IMR-90 (cell line): ENCODE data around the gene HOXA2. TPM values are rescaled to one million over a fixed set of nuclear protein-coding genes. Genes with fewer than 3 reads are reported as not detected.

ENCODE experiments used
- ATAC-seq: fragments of 200-7000 bp; cut with Tn5 transposase; 2 replicates; pipeline ENCODE4 v1.9.1; 2020; ENCODE audit warnings: low read depth, mild to moderate bottlenecking, moderate library complexity
- BruUV-seq: library from RNA; stranded (reverse); fragments of 400-500 nt; replicated peaks from 2 replicates; lab custom pipeline; 2021; lab: Mats Ljungman, UMichigan
- CTCF ChIA-PET: fragments of 300-600 bp; formaldehyde crosslinking; extraction: SDS; loops from one replicate; lab custom pipeline; 2021; ENCODE audit warnings: antibody characterized with exemption; lab: Yijun Ruan, JAX
- POLR2A ChIA-PET: fragments of 300-600 bp; sonication (Branson Sonifier 250); formaldehyde crosslinking; loops from one replicate; lab custom pipeline; 2022; ENCODE audit warnings: antibody characterized with exemption; ENCODE audit not compliant: unreplicated experiment; lab: Charles Lee
- DNase-seq: peaks from one replicate; pipeline ENCODE4 v3.0.0; 2013
- H2AFZ ChIP-seq: replicated peaks from 2 replicates; pipeline ENCODE3; 2013; ENCODE audit warnings: low read length, mild to moderate bottlenecking; ENCODE audit not compliant: poor library complexity
- H2AK5ac ChIP-seq: 2 replicates; pipeline ENCODE4 v1.6.1; 2013; ENCODE audit warnings: low read depth, low read length, inconsistent platforms
- H2AK9ac ChIP-seq: replicated peaks from 2 replicates; pipeline ENCODE3; 2013; ENCODE audit warnings: mild to moderate bottlenecking, low read depth, low read length, moderate library complexity; ENCODE audit not compliant: poor library complexity
- H2BK120ac ChIP-seq: 2 replicates; pipeline ENCODE4 v1.6.1; 2013; ENCODE audit warnings: low read depth, low read length, inconsistent platforms
- H2BK15ac ChIP-seq: 3 replicates; pipeline ENCODE4 v1.6.1; 2013; ENCODE audit warnings: low read depth, low read length, inconsistent platforms
- H2BK20ac ChIP-seq: 2 replicates; pipeline ENCODE4 v1.6.1; 2013; ENCODE audit warnings: low read depth, mild to moderate bottlenecking, inconsistent platforms, low read length, moderate library complexity
- H2BK5ac ChIP-seq: 2 replicates; pipeline ENCODE4 v1.6.1; 2013; ENCODE audit warnings: mild to moderate bottlenecking, low read depth, low read length, inconsistent platforms; ENCODE audit not compliant: poor library complexity, severe bottlenecking
- H3K14ac ChIP-seq: replicated peaks from 2 replicates; pipeline ENCODE4 v1.6.1; 2013; ENCODE audit warnings: low read depth, low read length, inconsistent platforms
- H3K18ac ChIP-seq: 2 replicates; pipeline ENCODE4 v1.6.1; 2013; ENCODE audit warnings: low read depth, low read length, control low read depth
- H3K23ac ChIP-seq: 2 replicates; pipeline ENCODE4 v1.6.1; 2013; ENCODE audit warnings: low read depth, low read length, inconsistent platforms
- H3K27ac ChIP-seq: 2 replicates; pipeline ENCODE4 v1.5.1; 2013; ENCODE audit warnings: mild to moderate bottlenecking, control low read depth, low read length; ENCODE audit not compliant: insufficient read depth
- H3K27me3 ChIP-seq: 2 replicates; pipeline ENCODE4 v1.6.1; 2013; ENCODE audit warnings: low read length; ENCODE audit not compliant: control insufficient read depth, insufficient read depth
- H3K36me3 ChIP-seq: 2 replicates; pipeline ENCODE4 v1.6.1; 2013; ENCODE audit warnings: low read length, mixed read lengths; ENCODE audit not compliant: control insufficient read depth, insufficient read depth
- H3K4ac ChIP-seq: 2 replicates; pipeline ENCODE4 v1.6.1; 2013; ENCODE audit warnings: low read depth, low read length, inconsistent platforms
- H3K4me1 ChIP-seq: 2 replicates; pipeline ENCODE4 v1.6.1; 2013; ENCODE audit warnings: low read length, mixed read lengths; ENCODE audit not compliant: control insufficient read depth, insufficient read depth
- H3K4me2 ChIP-seq: 2 replicates; pipeline ENCODE4 v1.6.1; 2013; ENCODE audit warnings: low read depth, mild to moderate bottlenecking, control low read depth, low read length, moderate library complexity
- H3K4me3 ChIP-seq: 2 replicates; pipeline ENCODE4 v1.5.1; 2013; ENCODE audit warnings: low read depth, mild to moderate bottlenecking, control low read depth, low read length, moderate library complexity; ENCODE audit not compliant: insufficient read depth
- H3K56ac ChIP-seq: 2 replicates; pipeline ENCODE4 v1.6.1; 2013; ENCODE audit warnings: low read length, inconsistent platforms; ENCODE audit not compliant: insufficient read depth; ENCODE audit errors: extremely low read depth
- H3K79me1 ChIP-seq, 2 experiments: 2 replicates each; pipeline ENCODE4 v1.6.1; 2013; ENCODE audit warnings: low read length in 2 of 2, inconsistent platforms in 1 of 2, low read depth in 1 of 2
- H3K9ac ChIP-seq: 2 replicates; pipeline ENCODE4 v1.6.1; 2013; ENCODE audit warnings: low read depth, low read length, control low read depth
- H3K9me1 ChIP-seq: 2 replicates; pipeline ENCODE4 v1.6.1; 2013; ENCODE audit warnings: low read length, inconsistent platforms; ENCODE audit not compliant: insufficient read depth
- H3K9me3 ChIP-seq: 2 replicates; pipeline ENCODE4 v1.6.1; 2013; ENCODE audit warnings: low read length; ENCODE audit not compliant: control insufficient read depth, insufficient read depth
- H4K20me1 ChIP-seq: 2 replicates; pipeline ENCODE4 v1.6.1; 2013; ENCODE audit warnings: low read length, inconsistent platforms; ENCODE audit not compliant: insufficient read depth
- H4K5ac ChIP-seq: 2 replicates; pipeline ENCODE4 v1.6.1; 2013; ENCODE audit warnings: mild to moderate bottlenecking, low read depth, low read length, control low read depth
- H4K8ac ChIP-seq, 2 experiments: 2 replicates each; pipeline ENCODE4 v1.6.1; 2013; ENCODE audit warnings: low read depth in 2 of 2, low read length in 2 of 2, control low read depth in 1 of 2, inconsistent platforms in 1 of 2
- H4K91ac ChIP-seq: 2 replicates; pipeline ENCODE4 v1.6.1; 2013; ENCODE audit warnings: low read depth, low read length, inconsistent platforms; ENCODE audit not compliant: insufficient read depth
- BHLHE40 ChIP-seq: fragments of 150-350 bp; IDR thresholded peaks from 2 replicates; pipeline ENCODE4 v1.6.1; 2016; ENCODE audit warnings: mild to moderate bottlenecking, low read depth, low read length
- CEBPB ChIP-seq: IDR thresholded peaks from 2 replicates; pipeline ENCODE4 v1.6.1; 2012; ENCODE audit warnings: low read depth, low read length, improper control_type of control experiment
- CHD1 ChIP-seq: IDR thresholded peaks from 2 replicates; pipeline ENCODE4 v1.6.1; 2012; ENCODE audit warnings: low read depth, low read length, improper control_type of control experiment
- CTCF ChIP-seq: conservative IDR thresholded peaks from 2 replicates; pipeline ENCODE4 v1.5.1; 2012; ENCODE audit warnings: mild to moderate bottlenecking, low read depth, low read length, improper control_type of control experiment
- ELK1 ChIP-seq: fragments of 150-350 bp; IDR thresholded peaks from 2 replicates; pipeline ENCODE4 v1.6.1; 2016; ENCODE audit warnings: low read depth, mild to moderate bottlenecking, low read length, moderate library complexity, borderline replicate concordance
- FOS ChIP-seq: fragments of 150-350 bp; IDR thresholded peaks from 2 replicates; pipeline ENCODE4 v1.6.1; 2016; ENCODE audit warnings: low read depth, low read length
- MAZ ChIP-seq: IDR thresholded peaks from 2 replicates; pipeline ENCODE4 v1.6.1; 2012; ENCODE audit warnings: low read depth, mild to moderate bottlenecking, low read length, improper control_type of control experiment, moderate library complexity, borderline replicate concordance
- MXI1 ChIP-seq: IDR thresholded peaks from 2 replicates; pipeline ENCODE4 v1.6.1; 2012; ENCODE audit warnings: low read depth, mild to moderate bottlenecking, low read length, moderate library complexity, borderline replicate concordance
- NFE2L2 ChIP-seq: fragments of 150-350 bp; IDR thresholded peaks from 2 replicates; pipeline ENCODE4 v1.6.1; 2016; ENCODE audit warnings: low read depth, mild to moderate bottlenecking, low read length
- POLR2A ChIP-seq: IDR thresholded peaks from 2 replicates; pipeline ENCODE4 v1.6.1; 2012; ENCODE audit warnings: mild to moderate bottlenecking, low read depth, low read length
- RAD21 ChIP-seq: IDR thresholded peaks from 2 replicates; pipeline ENCODE4 v1.6.1; 2012; ENCODE audit warnings: low read length, improper control_type of control experiment
- RCOR1 ChIP-seq: IDR thresholded peaks from 2 replicates; pipeline ENCODE4 v1.6.1; 2012; ENCODE audit warnings: mild to moderate bottlenecking, low read length, improper control_type of control experiment; ENCODE audit not compliant: insufficient replicate concordance
- RFX5 ChIP-seq: IDR thresholded peaks from 2 replicates; pipeline ENCODE4 v1.8.0; 2012; ENCODE audit warnings: low read depth, mild to moderate bottlenecking, low read length, moderate library complexity
- SMC3 ChIP-seq: fragments of 150-350 bp; IDR thresholded peaks from 2 replicates; pipeline ENCODE4 v1.6.1; 2016; ENCODE audit warnings: low read depth, mild to moderate bottlenecking, antibody characterized with exemption, low read length, moderate library complexity
- WGBS, 2 experiments: methylation state at CpG; one replicate each; pipeline versions ENCODE4 v1.1.5 to v1.1.7; 2013; ENCODE audit warnings: missing lambda C conversion rate in 2 of 2; ENCODE audit not compliant: insufficient read length in 1 of 2; ENCODE audit errors: extremely low coverage in 2 of 2; 5-methylcytosine and 5-hydroxymethylcytosine counted together
- dilution Hi-C: fragments of 300-500 bp; cut with HindIII; formaldehyde crosslinking; loops from one replicate; pipeline ENCODE4 v1.14.3; 2018; ENCODE audit warnings: low sequenced_read_pairs; ENCODE audit not compliant: unreplicated experiment
- in situ Hi-C: fragments of 300-500 bp; cut with MboI; formaldehyde crosslinking; loops from 3 replicates; pipeline ENCODE4 v1.14.3; 2019; ENCODE audit warnings: low sequenced_read_pairs, inconsistent platforms, mixed read lengths
- intact Hi-C: fragments of 100-400 bp; cut with micrococcal nuclease; formaldehyde crosslinking; loops from 2 replicates; pipeline ENCODE4 v1.10.0; 2022
- polyA plus RNA-seq, 3 experiments: library from polyadenylated mRNA; depleted of rRNA; stranded (reverse); fragments of >200 nt; gene quantifications; 2 replicates each; pipeline ENCODE4 v1.2.3, GENCODE V29; 2012; ENCODE audit warnings: low replicate concordance in 1 of 3
- total RNA-seq: library from RNA; depleted of rRNA; stranded (reverse); fragments of >200 nt; gene quantifications from 2 replicates; pipeline ENCODE4 v1.2.3, GENCODE V29; 2012

HOXA2 gene
- total and polyA plus RNA-seq, 2 of the 4 experiments (the other 2 are of a cell fraction) = 1.6 to 3.9 TPM

GRCh38 chr7:27096768-27097514 lies 5.5 kb downstream of the HOXA2 start:
- H3K36me3 ChIP-seq = peaks cover 10% of the 10 kb centered on the region
- peak; percentile 29; the same call in 1 of the 2 replicates for TF ChIP-seq MXI1
- peak; percentile 84 for TF ChIP-seq POLR2A
- no peak for TF ChIP-seq CEBPB
- TF ChIP-seq MAZ = 0 out of 2 replicates have a peak, but pooled peaks have one; percentile 6
- TF ChIP-seq NFE2L2 = no peak
- TF ChIP-seq BHLHE40 = no peak
- 0 out of 2 replicates have a peak, but pooled peaks have one; percentile 5 for TF ChIP-seq RAD21
- 0 out of 2 replicates have a peak, but pooled peaks have one; percentile 40 for TF ChIP-seq CHD1
- TF ChIP-seq RCOR1 = no peak
- no peak for TF ChIP-seq SMC3
- no peak for TF ChIP-seq FOS
- 0 out of 2 replicates have a peak, but pooled peaks have one; percentile 1 for TF ChIP-seq CTCF
- no peak for TF ChIP-seq RFX5
- no peak for TF ChIP-seq ELK1

More at GRCh38 chr7:27096768-27097514, 5.5 kb downstream of the HOXA2 start:
- Histone ChIP-seq H3K56ac (peak overlapping the region; percentile 93), H2BK5ac (peak overlapping the region; percentile 91), H2BK15ac (peak overlapping the region; percentile 95), H3K9me3 (no peaks in the 10 kb centered on the region), H2BK120ac (peak overlapping the region; percentile 87), H3K4me2 (peak overlapping the region; percentile 80), H4K8ac (peak overlapping the region; percentile 80 to 83), H4K20me1 (peaks cover 13% of the 10 kb centered on the region), H4K91ac (peak overlapping the region; percentile 88), H3K79me1 (peaks cover 10 to 16% of the 10 kb centered on the region in 2 experiments; a peak in 3 of 4 replicates), H3K4me3 (peak overlapping the region; percentile 92), H3K9me1 (no peaks in the 10 kb centered on the region), H3K23ac (peak overlapping the region; percentile 100), H3K18ac (peak overlapping the region; percentile 82), H3K9ac (peak overlapping the region; percentile 99), H3K4me1 (peaks cover 6% of the 10 kb centered on the region), H3K4ac (peak overlapping the region; percentile 95), H3K27me3 (no peaks in the 10 kb centered on the region), H3K27ac (peak overlapping the region; percentile 97), H2AFZ (peak overlapping the region; percentile 89), H4K5ac (peak overlapping the region; percentile 79), H2AK9ac (peak overlapping the region; percentile 97), H2BK20ac (peak overlapping the region; percentile 53; the same call in 1 of the 2 replicates), H3K14ac (peak overlapping the region; percentile 98), H2AK5ac (peak overlapping the region; percentile 94)
- in situ Hi-C loops = no loop called here
- peak; percentile 28 for ATAC-seq
- CTCF ChIA-PET = interaction anchor here (0.6 to 1.1 kb wide), 5 partner anchors 18 to 245 kb away, joined by 3 read pairs; partner anchors contain the start of gene HOXA5
- POLR2A ChIA-PET = interaction anchor here (0.5 to 1.9 kb wide), 5 partner anchors 9 to 34 kb away, joined by 3 to 10 read pairs (median 4); partner anchors contain the start of gene HOXA4
- DNase-seq = peak; percentile 64
- intact Hi-C loops = loop anchor here (1.0 to 2.0 kb wide), 4 partner anchors 32 to 410 kb away; partner anchors contain the start of gene SKAP2
- no TSS peak for BruUV-seq
- WGBS, 2 experiments = 0% methylated on average over 5 of the region's 41 CpGs; no CpG with 5 or more reads in 1 of the 2 experiments
- dilution Hi-C loops = no loop called here
